HG03575 (cell line): ENCODE measurements around the gene AP4E1.
"Not testable (repeated sequence)": the region's sequence is repeated elsewhere in the genome, so short reads cannot be mapped to it uniquely, and the experiment has no call there.

Source experiments
- ATAC-seq: cut with Tn5 transposase; IDR thresholded peaks from one replicate; pipeline ENCODE4 v1.9.1; 2021; ENCODE audit not compliant: unreplicated experiment, insufficient number of reproducible peaks, low FRiP score; ENCODE audit errors: extremely low read depth

AP4E1 gene

GRCh38 chr15:50933341-50933740 is 24.9 kb downstream of the AP4E1 start:
- ATAC-seq = no peak

- ATAC-seq = no peak
These were observed 30.0 kb downstream of the AP4E1 start for GRCh38 chr15:50938525-50938924.

- no peak for ATAC-seq
These were observed 31.4 kb downstream of the AP4E1 start for GRCh38 chr15:50939911-50940310.

GRCh38 chr15:50940506-50940905 is 32.0 kb downstream of the AP4E1 start:
- ATAC-seq = no peak

- no peak for ATAC-seq
These were observed 35.2 kb downstream of the AP4E1 start for GRCh38 chr15:50943638-50944037.

GRCh38 chr15:50944672-50945071 is 36.2 kb downstream of the AP4E1 start:
- no peak for ATAC-seq

DNA sequence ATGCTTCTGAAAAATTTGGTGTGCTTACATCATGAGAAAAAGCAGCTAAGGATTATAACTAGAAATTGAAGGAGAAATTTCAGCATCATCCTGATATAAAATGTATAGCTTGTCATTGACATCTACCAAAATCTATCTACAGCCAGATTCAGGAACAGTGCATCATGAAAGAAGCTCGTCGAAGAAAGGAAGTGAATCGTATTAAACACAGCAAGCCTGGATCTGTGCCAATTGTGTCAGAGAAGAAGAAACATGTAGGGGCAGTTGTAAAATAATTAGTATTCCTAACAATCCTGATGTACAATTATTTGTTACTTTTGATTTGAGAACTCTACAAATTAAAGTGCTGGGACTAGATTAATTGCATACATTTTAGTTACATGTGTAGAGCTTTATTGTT is 37.2 kb downstream of the AP4E1 start:
- no peak for ATAC-seq

- ATAC-seq = not testable (repeated sequence)
These were observed 42.3 kb downstream of the AP4E1 start for GRCh38 chr15:50950745-50951144.

GRCh38 chr15:50953302-50953701 is 44.8 kb downstream of the AP4E1 start:
- no peak for ATAC-seq

GRCh38 chr15:50954837-50955236 is 46.4 kb downstream of the AP4E1 start:
- not testable (repeated sequence) for ATAC-seq

DNA sequence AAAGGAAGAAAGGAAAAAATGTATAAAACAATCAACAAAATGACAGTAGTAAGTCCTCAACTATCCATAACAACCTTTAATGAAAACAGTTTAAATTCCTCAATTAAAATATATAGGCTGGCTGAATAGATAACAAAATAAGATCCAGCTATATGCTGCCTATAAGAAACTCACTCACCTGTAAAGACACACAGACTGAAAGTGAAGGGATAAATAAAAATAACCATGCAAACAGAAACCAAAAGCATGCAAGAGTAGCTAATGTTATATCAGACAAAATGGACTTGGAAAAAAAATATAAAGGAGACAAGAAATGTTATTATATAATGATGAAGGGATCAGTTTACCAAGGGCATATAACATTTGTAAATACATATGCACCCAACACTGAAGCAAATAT is 51.2 kb downstream of the AP4E1 start:
- no peak for ATAC-seq

DNA sequence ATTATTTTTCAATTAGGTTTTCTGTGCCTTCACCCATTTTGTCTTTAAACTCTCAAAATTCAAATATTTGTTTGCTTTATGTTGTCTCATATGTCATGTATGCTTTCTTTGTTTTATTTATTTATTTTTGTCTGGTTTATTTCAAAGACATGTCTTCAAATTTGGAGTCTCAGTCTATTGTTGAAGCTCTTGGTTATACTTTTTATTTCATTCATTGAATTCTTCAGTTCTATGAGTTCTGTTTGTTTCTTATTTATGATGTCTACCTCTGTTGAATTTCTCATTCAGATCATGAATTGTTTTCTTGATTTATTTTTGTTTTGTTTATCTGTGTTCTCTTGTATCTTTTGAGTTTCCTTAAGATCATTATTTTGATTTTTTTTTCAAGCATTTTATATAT is 55.6 kb downstream of the AP4E1 start:
- ATAC-seq = no peak

DNA sequence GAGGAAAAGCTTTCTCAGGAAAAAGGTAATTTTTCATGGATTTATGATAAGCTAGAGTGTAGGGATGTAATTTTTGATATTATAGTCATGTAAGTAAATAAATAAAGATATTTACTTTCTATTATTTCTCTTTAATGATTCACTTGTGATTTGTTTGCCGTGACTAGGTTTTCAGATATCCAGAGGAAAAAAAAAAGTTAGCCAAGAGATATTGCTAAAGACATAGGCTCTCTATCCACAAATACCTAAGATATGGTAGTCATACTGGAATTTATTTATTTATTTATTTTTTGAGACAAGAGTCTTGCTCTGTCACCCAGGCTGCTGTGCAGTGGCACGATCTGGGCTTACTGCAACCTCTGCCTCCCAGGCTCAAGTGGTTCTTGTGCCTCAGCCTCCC is 59.9 kb downstream of the AP4E1 start:
- no peak for ATAC-seq

GRCh38 chr15:50970524-50970923 is 62.0 kb downstream of the AP4E1 start:
- no peak for ATAC-seq

DNA sequence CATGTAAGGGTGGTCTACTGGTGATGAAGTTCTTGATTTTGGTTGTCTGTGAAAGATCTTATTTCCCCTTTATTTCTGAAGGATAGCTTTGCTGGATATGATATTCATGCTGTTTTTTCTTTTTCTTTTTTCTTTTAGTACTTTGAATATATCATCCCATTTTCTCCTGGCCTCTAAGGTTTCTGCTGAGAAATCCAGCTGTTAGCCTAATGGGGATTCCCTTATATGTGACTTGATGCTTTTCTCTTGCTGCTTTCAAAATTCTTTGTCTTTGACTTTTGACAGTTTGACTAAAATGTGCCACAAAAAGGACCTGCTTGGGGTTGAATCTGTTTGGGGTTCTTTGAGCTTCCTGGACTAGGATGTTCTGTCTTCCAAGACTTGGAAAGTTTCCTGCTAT is 62.6 kb downstream of the AP4E1 start:
- ATAC-seq = no peak

- ATAC-seq = no peak
These were observed 63.1 kb downstream of the AP4E1 start for GRCh38 chr15:50971542-50971941.

DNA sequence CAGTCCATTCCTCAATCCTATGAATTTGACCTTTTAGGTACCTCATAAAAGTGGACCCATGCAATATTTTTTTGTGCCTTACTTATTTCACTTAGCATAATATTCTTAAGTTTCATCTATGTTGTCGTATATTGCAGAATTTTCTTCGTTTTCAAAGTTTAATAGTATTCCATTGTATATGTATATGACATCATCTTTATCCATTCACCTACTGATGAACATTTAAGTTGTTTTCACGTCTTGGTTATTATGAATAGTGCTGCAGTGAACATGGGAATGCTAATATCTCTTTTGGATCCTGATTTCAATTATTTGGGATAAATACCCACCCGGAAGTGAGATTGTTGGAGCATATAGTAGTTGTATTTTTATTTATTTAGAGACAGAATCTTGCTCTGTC is 65.1 kb downstream of the AP4E1 start:
- no peak for ATAC-seq

DNA sequence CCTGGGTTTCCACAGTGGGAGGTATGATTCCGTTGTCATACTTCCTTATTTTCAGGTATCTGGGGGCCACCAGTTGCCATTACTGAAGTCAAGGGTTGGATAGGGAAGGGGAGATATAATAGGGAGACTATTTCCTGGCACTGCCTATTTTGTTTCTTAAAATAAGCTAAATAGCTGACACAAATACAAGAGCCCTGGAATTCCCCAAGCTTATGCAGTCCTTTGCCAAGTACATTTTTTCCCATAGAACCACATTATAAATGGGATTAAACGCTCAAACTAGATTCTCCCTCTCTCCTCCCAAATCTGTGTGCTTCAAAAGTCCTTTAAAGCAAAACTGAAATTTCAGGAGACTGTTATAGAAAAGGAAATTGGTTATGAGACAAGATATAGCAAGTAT is 68.7 kb downstream of the AP4E1 start:
- ATAC-seq = no peak

DNA sequence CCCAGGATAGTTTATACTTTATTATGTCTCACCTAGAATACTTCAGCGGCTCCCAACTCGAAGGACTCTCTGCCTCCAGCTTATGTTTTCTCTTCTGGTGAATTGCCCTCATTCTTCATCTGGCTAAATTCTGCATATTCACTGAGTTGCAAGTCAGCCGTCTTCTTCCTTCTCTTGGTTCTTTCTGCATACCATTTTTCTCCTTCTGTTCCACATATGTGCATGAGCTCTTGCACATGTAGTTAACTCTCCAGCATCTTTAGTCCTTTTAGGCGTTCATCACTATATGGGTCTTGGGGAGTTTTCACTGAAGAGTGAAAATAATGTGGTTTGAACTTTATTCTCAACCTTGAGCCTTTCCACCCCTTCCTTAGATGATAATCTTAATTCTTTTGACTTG is 70.1 kb downstream of the AP4E1 start:
- ATAC-seq = no peak

GRCh38 chr15:50979041-50979440 is 70.6 kb downstream of the AP4E1 start:
- ATAC-seq = no peak

- ATAC-seq = no peak
These were observed 85.1 kb downstream of the AP4E1 start for GRCh38 chr15:50993598-50993997.

DNA sequence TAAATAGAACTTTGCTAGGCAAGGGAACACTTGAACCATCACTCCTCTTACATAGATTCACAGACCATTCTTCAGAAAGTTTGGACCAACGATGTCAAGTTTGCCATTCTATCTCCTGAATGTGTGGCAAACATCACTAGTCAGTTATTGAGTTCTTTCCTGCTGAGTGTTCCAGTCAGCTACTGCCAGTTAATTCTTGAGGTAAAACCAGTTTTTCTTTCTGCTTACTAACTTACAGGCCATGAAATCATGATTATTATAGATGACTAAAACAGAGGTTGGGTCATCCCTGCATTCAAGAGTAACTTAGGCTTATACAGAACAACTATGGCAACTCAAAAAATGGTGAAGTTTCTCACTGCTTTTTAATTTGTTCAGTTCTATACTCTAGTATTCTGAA is 88.2 kb downstream of the AP4E1 start:
- ATAC-seq = no peak
